ENCODE measurements around the gene FBXO10.
A peak's percentile ranks its signal among the peaks of the same experiment; 100 is the strongest.
"Not testable (repeated sequence)": the region's sequence is repeated elsewhere in the genome, so short reads cannot be mapped to it uniquely, and the experiment has no call there.

Gene FBXO10

GRCh38 chr9:37575921-37576721, at the start of gene FBXO10:
Gene FBXO10, minus strand, starts transcription at chr9:37576380. Its CDS starts 34,612 bp downstream, at chr9:37541768.
- peak; percentile 73 for DNase-seq

- no peak for DNase-seq
Measured at GRCh38 chr9:37625758-37626147, 49.6 kb upstream of the FBXO10 start.

- no peak for DNase-seq
Measured at GRCh38 chr9:37625036-37625757, 49.0 kb upstream of the FBXO10 start.

- no peak for DNase-seq
Measured at GRCh38 chr9:37624073-37624472, 47.9 kb upstream of the FBXO10 start.

GRCh38 chr9:37623267-37623666, 47.1 kb upstream of the FBXO10 start:
- peak; percentile 11 for DNase-seq

GRCh38 chr9:37622462-37622861, 46.3 kb upstream of the FBXO10 start:
- no peak for DNase-seq

- DNase-seq, result peak; percentile 26
Measured at GRCh38 chr9:37621273-37622121, 45.3 kb upstream of the FBXO10 start.

GRCh38 chr9:37620396-37620795, 44.2 kb upstream of the FBXO10 start:
- no peak for DNase-seq

GRCh38 chr9:37619806-37620205, 43.6 kb upstream of the FBXO10 start:
- no peak for DNase-seq

GRCh38 chr9:37618817-37619216, 42.6 kb upstream of the FBXO10 start:
- DNase-seq, result no peak

- no peak for DNase-seq
Measured at GRCh38 chr9:37617832-37618231, 41.7 kb upstream of the FBXO10 start.

GRCh38 chr9:37617161-37617560, 41.0 kb upstream of the FBXO10 start:
- DNase-seq, result no peak

GRCh38 chr9:37611961-37612360, 35.8 kb upstream of the FBXO10 start:
- no peak for DNase-seq

- no peak for DNase-seq
Measured at GRCh38 chr9:37611014-37611413, 34.8 kb upstream of the FBXO10 start.

- no peak for DNase-seq
Measured at GRCh38 chr9:37609735-37610397, 33.7 kb upstream of the FBXO10 start.

GRCh38 chr9:37608250-37608649, 32.1 kb upstream of the FBXO10 start:
- no peak for DNase-seq

GRCh38 chr9:37604296-37604695, 28.1 kb upstream of the FBXO10 start:
- no peak for DNase-seq

GRCh38 chr9:37602817-37603216, 26.6 kb upstream of the FBXO10 start:
- DNase-seq, result no peak

GRCh38 chr9:37602061-37602460, 25.9 kb upstream of the FBXO10 start:
- DNase-seq, result not testable (repeated sequence)

GRCh38 chr9:37596504-37596903, 20.3 kb upstream of the FBXO10 start:
- DNase-seq, result no peak

- DNase-seq, result peak; percentile 69
Measured at GRCh38 chr9:37593883-37594448, 17.8 kb upstream of the FBXO10 start.

Data from hematopoietic multipotent progenitor cell treated with erythropoietin and hydrocortisone succinate and interleukin-3 and kit ligand, for 4 days (in vitro differentiated cells).